HL-60 (cell line): Measurements from ENCODE around the gene PPP3CA.
"Not testable (repeated sequence)": the region's sequence is repeated elsewhere in the genome, so short reads cannot be mapped to it uniquely, and the experiment has no call there.

Source experiments
- DNase-seq, 2 experiments: peaks; one replicate each; pipeline ENCODE4 v3.0.0-alpha.2; 2010 to 2020; ENCODE audit warnings: low read depth in 1 of 2, low spot score in 1 of 2
- H3K27ac ChIP-seq: fragments of 250-450 bp; sonication (Bioruptor Pico); replicated peaks from 2 replicates; pipeline ENCODE4 v1.5.1; 2020; ENCODE audit warnings: mild to moderate bottlenecking, moderate library complexity
- H3K27me3 ChIP-seq: fragments of 250-450 bp; sonication (Bioruptor Pico); 2 replicates; pipeline ENCODE4 v1.5.1; 2021; ENCODE audit warnings: mild to moderate bottlenecking, moderate library complexity; ENCODE audit not compliant: insufficient read depth, poor library complexity, severe bottlenecking
- H3K4me3 ChIP-seq: replicated peaks from 2 replicates; pipeline ENCODE4 v1.5.1; 2011; ENCODE audit warnings: mild to moderate bottlenecking, control low read depth, low read length; ENCODE audit not compliant: insufficient read depth
- CTCF ChIP-seq: IDR thresholded peaks from one replicate; pipeline ENCODE4 v1.5.1; 2011; ENCODE audit warnings: low read length, control low read depth, inconsistent platforms; ENCODE audit not compliant: insufficient read depth
- GABPA ChIP-seq: IDR thresholded peaks from 2 replicates; pipeline ENCODE4 v1.6.1; 2012; ENCODE audit warnings: low read depth
- POLR2AphosphoS5 ChIP-seq: IDR thresholded peaks from 2 replicates; pipeline ENCODE4 v1.6.1; 2012; ENCODE audit warnings: low read depth
- REST ChIP-seq: IDR thresholded peaks from 2 replicates; pipeline ENCODE4 v1.6.1; 2012; ENCODE audit warnings: low read depth; ENCODE audit not compliant: insufficient replicate concordance
- SPI1 ChIP-seq: IDR thresholded peaks from 2 replicates; pipeline ENCODE4 v1.6.1; 2012; ENCODE audit warnings: low read depth, mild to moderate bottlenecking, borderline replicate concordance

The PPP3CA gene

GRCh38 chr4:101102114-101102742, 245.1 kb downstream of the PPP3CA start:
- DNase-seq, result no peak
- TF ChIP-seq POLR2AphosphoS5, result no peak
- no peak for TF ChIP-seq CTCF
- TF ChIP-seq REST, result no peak
- TF ChIP-seq SPI1, result no peak; the same call in 1 of the 2 replicates
- no peak for TF ChIP-seq GABPA
- H3K4me3 ChIP-seq, result no peak overlapping the region
- H3K27me3 ChIP-seq, result no peaks in the 10 kb centered on the region
- H3K27ac ChIP-seq, result peak overlapping the region; percentile 23; the same call in 1 of the 2 replicates

- TF ChIP-seq GABPA, result no peak
- TF ChIP-seq CTCF, result no peak
- no peak for TF ChIP-seq REST
- DNase-seq, result no peak
- Histone ChIP-seq H3K27ac (no peak overlapping the region), H3K4me3 (no peak overlapping the region), H3K27me3 (no peaks in the 10 kb centered on the region)
Observed at GRCh38 chr4:101101072-101101471, 246.3 kb downstream of the PPP3CA start.

- H3K27ac ChIP-seq, result no peak overlapping the region
- no peak for TF ChIP-seq CTCF
- no peak for TF ChIP-seq REST
- no peak for TF ChIP-seq GABPA
- TF ChIP-seq POLR2AphosphoS5, result no peak
- no peak for TF ChIP-seq SPI1
- DNase-seq, result no peak
- H3K27me3 ChIP-seq, result no peaks in the 10 kb centered on the region
- no peak overlapping the region for H3K4me3 ChIP-seq
Observed at GRCh38 chr4:101098666-101099400, 248.5 kb downstream of the PPP3CA start.

GRCh38 chr4:101092609-101093008, 254.7 kb downstream of the PPP3CA start:
- not testable (repeated sequence) for H3K27ac ChIP-seq, H3K27me3 ChIP-seq, H3K4me3 ChIP-seq, DNase-seq
